ENCODE data around the gene IGF1R. TPM values are rescaled to one million over a fixed set of nuclear protein-coding genes. Genes with fewer than 3 reads are reported as not detected.

Gene IGF1R
- total and polyA plus RNA-seq, 2 of the 13 experiments (the other 11 are each of a cell fraction or from before 2014, with no cell fraction given): 15.9 to 18.4 TPM

- H4K20me1 ChIP-seq (ENCODE audit: insufficient read depth, low read length): no peaks in the 10 kb centered on the region
- in situ Hi-C loops (cut with HindIII; ENCODE audit: extremely low pct_ligation_motif_present, low pct_unique_long_range_greater_than_20kb): no loop called here
- no TSS peak for BruUV-seq (replicated peaks)
- H3K4me3 ChIP-seq (replicated peaks in 1 of 3; ENCODE audit: insufficient read depth in 1 of 3, low read depth in 2 of 3, low read length in 3 of 3): no peak overlapping the region
- DNase-seq (ENCODE audit: low spot score) (no peak), FAIRE-seq (no peak), ATAC-seq (peak; percentile 20; the same call in 2 of the 3 replicates)
- H3K27me3 ChIP-seq (ENCODE audit: control insufficient read depth in 1 of 2, insufficient read depth in 2 of 2, low read length in 2 of 2): peaks cover 3 to 16% of the 10 kb centered on the region in 2 experiments; a peak in 4 of 5 replicates
- H3K9ac ChIP-seq (ENCODE audit: insufficient read depth, low read depth, low read length): no peak overlapping the region
- no peak overlapping the region for H3K27ac ChIP-seq (ENCODE audit: extremely low read length, insufficient read depth, low read length)
- H2AFZ ChIP-seq (ENCODE audit: low read length): no peak overlapping the region
- no peaks in the 10 kb centered on the region for H3K79me2 ChIP-seq (ENCODE audit: insufficient read depth, low read length)
- peaks cover 22% of the 10 kb centered on the region for H3K4me1 ChIP-seq (ENCODE audit: insufficient read depth, low read length)
- TF ChIP-seq ZNF564 (CRISPR knock-in tag; IDR thresholded peaks at IDR 0.05) (peak; percentile 78; the same call in 1 of the 2 replicates), ZNF724P (CRISPR knock-in tag; IDR thresholded peaks at IDR 0.05; ENCODE audit: borderline replicate concordance) (no peak)
- intact Hi-C loops (cut with micrococcal nuclease; ENCODE audit: unreplicated experiment): no loop called here
- H3K4me2 ChIP-seq (ENCODE audit: low read depth, low read length): no peak overlapping the region
- peaks cover 7 to 19% of the 10 kb centered on the region in 2 experiments; a peak in 4 of 5 replicates for H3K36me3 ChIP-seq (replicated peaks in 1 of 2; ENCODE audit: control insufficient read depth in 1 of 2, insufficient read depth in 2 of 2, low read length in 2 of 2)
- WGBS (ENCODE audit: low lambda C conversion rate): no CpG with 5 or more reads among the region's 1 CpG
- ChIA-PET CTCF (ENCODE audit: low intra/inter-chr PET ratio, low total read pairs) (no interaction called here), POLR2A (no interaction called here)
- no peaks in the 10 kb centered on the region for H3K9me3 ChIP-seq (ENCODE audit: low read length)
Measured at GRCh38 chr15:98965597-98965996, 317.3 kb downstream of the IGF1R start.

- no peak for FAIRE-seq
- Histone ChIP-seq H3K27ac (ENCODE audit: extremely low read length, insufficient read depth, low read length) (no peak overlapping the region), H3K9ac (ENCODE audit: insufficient read depth, low read depth, low read length) (no peak overlapping the region), H3K9me3 (ENCODE audit: low read length) (no peaks in the 10 kb centered on the region), H3K4me3 (replicated peaks in 1 of 3; ENCODE audit: insufficient read depth in 1 of 3, low read depth in 2 of 3, low read length in 3 of 3) (no peak overlapping the region), H3K4me1 (ENCODE audit: insufficient read depth, low read length) (peaks cover 22% of the 10 kb centered on the region), H3K36me3 (replicated peaks in 1 of 2; ENCODE audit: control insufficient read depth in 1 of 2, insufficient read depth in 2 of 2, low read length in 2 of 2) (peaks cover 5 to 14% of the 10 kb centered on the region in 2 experiments; a peak in 4 of 5 replicates), H3K27me3 (ENCODE audit: control insufficient read depth in 1 of 2, insufficient read depth in 2 of 2, low read length in 2 of 2) (peaks cover 5 to 17% of the 10 kb centered on the region in 2 experiments; a peak in 4 of 5 replicates), H3K79me2 (ENCODE audit: insufficient read depth, low read length) (no peaks in the 10 kb centered on the region), H2AFZ (ENCODE audit: low read length) (no peak overlapping the region), H3K4me2 (ENCODE audit: low read depth, low read length) (no peak overlapping the region), H4K20me1 (ENCODE audit: insufficient read depth, low read length) (no peaks in the 10 kb centered on the region)
- no TSS peak for BruUV-seq (replicated peaks)
- POLR2A ChIA-PET: no interaction called here
- intact Hi-C loops (cut with micrococcal nuclease; ENCODE audit: unreplicated experiment): no loop called here
- peak; percentile 41 for ATAC-seq
- no peak for DNase-seq (ENCODE audit: low spot score)
- 47% methylated on average over 5 of the region's 5 CpGs for WGBS (ENCODE audit: low lambda C conversion rate)
- in situ Hi-C loops (cut with HindIII; ENCODE audit: extremely low pct_ligation_motif_present, low pct_unique_long_range_greater_than_20kb): no loop called here
- CTCF ChIA-PET (ENCODE audit: low intra/inter-chr PET ratio, low total read pairs): no interaction called here
- no peak for TF ChIP-seq IKZF5 (CRISPR knock-in tag; IDR thresholded peaks at IDR 0.05)
- TF ChIP-seq HNF1A (IDR thresholded peaks at IDR 0.05; ENCODE audit: low read depth): no peak
- no peak for TF ChIP-seq HNF1A (CRISPR knock-in tag; IDR thresholded peaks at IDR 0.05; ENCODE audit: borderline replicate concordance)
- no peak for TF ChIP-seq ZNF441 (CRISPR knock-in tag; IDR thresholded peaks at IDR 0.05; ENCODE audit: borderline replicate concordance)
- no peak for TF ChIP-seq CENPX (CRISPR knock-in tag; IDR thresholded peaks at IDR 0.05)
- TF ChIP-seq ZSCAN20 (CRISPR knock-in tag; IDR thresholded peaks at IDR 0.05; ENCODE audit: borderline replicate concordance): no peak
- no peak for TF ChIP-seq LCORL (IDR thresholded peaks at IDR 0.05)
- no peak for TF ChIP-seq LCORL (CRISPR knock-in tag; IDR thresholded peaks at IDR 0.05)
- TF ChIP-seq ISX (CRISPR knock-in tag; conservative IDR thresholded peaks at IDR 0.05): no peak
- no peak for TF ChIP-seq POLR2AphosphoS5 (IDR thresholded peaks at IDR 0.05; ENCODE audit: low read depth, low read length)
- no peak for TF ChIP-seq KLF11 (CRISPR knock-in tag; IDR thresholded peaks at IDR 0.05)
- TF ChIP-seq NFIC (IDR thresholded peaks at IDR 0.05; ENCODE audit: low read length): no peak
- TF ChIP-seq ZSCAN25 (CRISPR knock-in tag; IDR thresholded peaks at IDR 0.05): no peak
Measured at GRCh38 chr15:98966091-98966787, 317.9 kb downstream of the IGF1R start.
